GM12873 (cell line): ENCODE data around the gene RHEX.
"Not testable (repeated sequence)": the region's sequence is repeated elsewhere in the genome, so short reads cannot be mapped to it uniquely, and the experiment has no call there.

Experiments used
- TF ChIP-seq, protein P1 (sequence below): IDR thresholded peaks from 2 replicates; pipeline ENCODE4 v1.5.1; 2012; ENCODE audit warnings: low read depth, mild to moderate bottlenecking, moderate library complexity, low read length, control low read depth; ENCODE audit not compliant: insufficient read depth; ENCODE audit errors: missing control alignments

RHEX gene, protein sequence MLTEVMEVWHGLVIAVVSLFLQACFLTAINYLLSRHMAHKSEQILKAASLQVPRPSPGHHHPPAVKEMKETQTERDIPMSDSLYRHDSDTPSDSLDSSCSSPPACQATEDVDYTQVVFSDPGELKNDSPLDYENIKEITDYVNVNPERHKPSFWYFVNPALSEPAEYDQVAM

DNA sequence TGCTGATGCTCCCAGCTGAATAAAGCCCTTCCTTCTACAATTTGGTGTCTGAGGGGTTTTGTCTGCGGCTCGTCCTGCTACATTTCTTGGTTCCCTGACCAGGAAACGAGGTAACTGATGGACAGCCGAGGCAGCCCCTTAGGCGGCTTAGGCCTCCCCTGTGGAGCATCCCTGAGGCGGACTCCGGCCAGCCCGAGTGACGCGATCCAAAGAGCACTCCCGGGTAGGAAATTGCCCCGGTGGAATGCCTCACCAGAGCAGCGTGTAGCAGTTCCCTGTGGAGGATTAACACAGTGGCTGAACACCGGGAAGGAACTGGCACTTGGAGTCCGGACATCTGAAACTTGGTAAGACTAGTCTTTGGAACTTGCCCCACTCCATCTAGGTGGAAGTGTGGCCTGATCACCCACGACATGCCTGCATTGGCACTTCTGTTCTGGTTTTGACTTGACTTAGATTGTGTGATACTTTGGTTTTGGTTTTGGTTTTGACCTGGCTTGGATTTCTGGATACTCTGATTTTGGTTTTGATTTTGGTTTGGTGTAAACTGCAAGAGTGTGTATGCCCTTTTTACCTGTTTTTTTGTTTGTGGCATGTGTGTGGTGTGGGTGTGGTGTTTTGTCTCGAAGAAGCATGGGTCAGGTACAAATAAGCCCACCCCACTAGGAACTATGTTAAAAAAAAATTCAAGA lies at the start of gene RHEX:
TSS of gene RHEX (plus strand) at position 255 of the 692 bp plus-strand sequence. CDS start 44,656 bp downstream, outside the sequence.
- TF ChIP-seq, protein P1, sequence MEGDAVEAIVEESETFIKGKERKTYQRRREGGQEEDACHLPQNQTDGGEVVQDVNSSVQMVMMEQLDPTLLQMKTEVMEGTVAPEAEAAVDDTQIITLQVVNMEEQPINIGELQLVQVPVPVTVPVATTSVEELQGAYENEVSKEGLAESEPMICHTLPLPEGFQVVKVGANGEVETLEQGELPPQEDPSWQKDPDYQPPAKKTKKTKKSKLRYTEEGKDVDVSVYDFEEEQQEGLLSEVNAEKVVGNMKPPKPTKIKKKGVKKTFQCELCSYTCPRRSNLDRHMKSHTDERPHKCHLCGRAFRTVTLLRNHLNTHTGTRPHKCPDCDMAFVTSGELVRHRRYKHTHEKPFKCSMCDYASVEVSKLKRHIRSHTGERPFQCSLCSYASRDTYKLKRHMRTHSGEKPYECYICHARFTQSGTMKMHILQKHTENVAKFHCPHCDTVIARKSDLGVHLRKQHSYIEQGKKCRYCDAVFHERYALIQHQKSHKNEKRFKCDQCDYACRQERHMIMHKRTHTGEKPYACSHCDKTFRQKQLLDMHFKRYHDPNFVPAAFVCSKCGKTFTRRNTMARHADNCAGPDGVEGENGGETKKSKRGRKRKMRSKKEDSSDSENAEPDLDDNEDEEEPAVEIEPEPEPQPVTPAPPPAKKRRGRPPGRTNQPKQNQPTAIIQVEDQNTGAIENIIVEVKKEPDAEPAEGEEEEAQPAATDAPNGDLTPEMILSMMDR, result not testable (repeated sequence)

DNA sequence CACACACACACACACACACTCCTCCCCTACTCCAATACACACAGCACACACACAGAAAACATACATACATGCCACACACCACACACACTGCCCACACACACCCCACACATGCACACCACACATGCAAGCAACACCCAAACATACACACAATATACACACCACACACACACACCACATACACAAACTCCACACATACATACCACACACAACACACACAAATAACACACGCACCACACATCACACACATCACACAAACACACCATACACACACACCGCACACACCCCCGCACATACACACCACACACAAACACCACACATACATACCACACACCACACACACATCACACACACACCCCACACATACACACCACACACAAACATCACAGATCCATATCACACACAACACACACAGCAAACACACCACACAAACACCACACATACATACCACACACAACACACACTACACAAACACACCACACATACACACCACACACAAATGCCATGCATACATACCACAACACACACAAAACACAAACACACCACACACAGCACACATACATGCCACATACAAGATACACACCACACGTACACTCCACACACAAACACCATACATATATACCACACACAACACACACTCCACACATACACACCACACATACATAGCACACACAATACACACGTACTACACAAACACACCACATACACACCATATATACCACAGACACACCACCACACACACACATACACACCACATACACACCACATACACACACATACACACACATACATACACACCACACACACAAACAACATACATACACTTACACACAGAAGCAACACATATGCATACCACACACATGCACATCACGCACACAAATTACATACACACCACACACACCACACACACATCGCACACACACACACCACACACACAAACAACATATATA lies 48.8 kb upstream of the RHEX start:
- TF ChIP-seq, protein P1, result no peak

DNA sequence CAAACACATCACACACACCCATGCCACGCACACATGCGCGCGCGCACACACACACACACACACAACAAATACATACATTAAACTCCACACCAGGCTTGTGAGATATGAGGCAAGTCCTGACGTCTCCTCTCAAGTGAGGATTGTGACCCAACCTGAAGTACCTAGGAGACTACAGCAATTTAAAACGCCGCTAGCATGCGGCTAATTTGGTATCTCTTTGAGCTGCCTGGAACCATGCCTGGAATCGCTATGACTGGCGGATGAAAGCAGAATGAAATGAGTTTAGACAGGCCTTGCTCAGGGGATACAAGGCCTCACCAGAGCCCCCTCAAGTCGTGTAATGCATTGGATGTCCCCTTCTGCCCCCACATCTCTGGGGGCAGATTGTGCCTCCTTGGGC lies 48.1 kb upstream of the RHEX start:
- TF ChIP-seq, protein P1, result no peak

DNA sequence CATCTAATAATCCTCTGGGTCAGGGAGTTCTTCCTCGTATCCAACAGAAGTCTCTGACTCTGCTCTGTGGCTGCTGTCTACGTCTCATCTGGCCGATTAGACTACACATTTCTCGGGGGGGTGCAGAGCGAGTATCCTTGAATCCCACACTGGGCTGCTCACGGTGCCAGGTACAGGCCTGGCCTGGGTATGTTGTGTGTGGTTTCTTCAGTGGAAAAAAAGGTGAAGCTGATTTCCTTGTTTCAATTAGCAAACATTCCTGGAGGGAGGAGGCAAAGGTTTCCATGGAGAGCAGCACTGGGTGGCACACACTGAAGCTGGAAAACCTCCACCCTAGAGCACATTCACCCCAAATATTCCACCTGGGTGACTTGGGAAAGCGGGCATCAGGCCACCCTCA lies 47.7 kb upstream of the RHEX start:
- TF ChIP-seq, protein P1, result no peak

DNA sequence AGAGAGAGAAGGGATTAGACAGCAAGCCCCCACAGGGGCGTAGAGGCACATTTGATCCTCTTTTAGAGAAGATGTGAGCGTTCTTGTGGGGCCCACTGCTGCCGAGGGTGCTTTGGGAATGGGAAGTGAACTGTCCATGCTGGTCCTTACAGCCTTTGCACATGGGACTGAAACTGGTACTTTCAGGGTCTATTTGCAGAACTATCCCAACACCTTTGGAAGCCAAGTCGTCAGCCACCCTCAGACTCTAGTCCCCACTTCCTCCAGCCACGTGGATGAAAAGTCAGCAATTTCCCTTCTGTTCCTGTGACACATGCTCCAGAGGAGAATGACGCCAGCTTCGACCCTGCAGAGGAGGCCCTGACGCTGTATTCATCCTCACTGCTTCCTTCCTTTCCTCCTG lies 47.2 kb upstream of the RHEX start:
- TF ChIP-seq, protein P1, result no peak

DNA sequence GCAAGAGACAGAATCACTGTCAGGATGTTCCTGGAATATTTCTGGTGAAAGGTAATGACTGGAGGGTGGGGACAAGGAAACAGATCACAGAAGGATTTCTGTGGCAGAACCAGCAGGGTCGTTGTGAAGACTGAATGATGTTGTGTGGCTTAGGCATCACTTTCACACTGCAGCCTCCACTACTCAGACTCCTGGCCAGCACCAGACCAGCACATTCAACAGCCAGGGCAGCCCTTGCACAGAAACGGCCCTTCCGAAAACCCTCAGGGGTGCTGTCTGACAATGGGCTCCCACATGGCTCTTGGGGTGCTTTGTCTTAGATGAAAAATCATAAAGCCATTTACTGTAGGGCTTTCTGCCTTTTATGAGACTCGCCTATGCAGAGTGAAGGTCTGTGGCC lies 46.0 kb upstream of the RHEX start:
- TF ChIP-seq, protein P1, result no peak

DNA sequence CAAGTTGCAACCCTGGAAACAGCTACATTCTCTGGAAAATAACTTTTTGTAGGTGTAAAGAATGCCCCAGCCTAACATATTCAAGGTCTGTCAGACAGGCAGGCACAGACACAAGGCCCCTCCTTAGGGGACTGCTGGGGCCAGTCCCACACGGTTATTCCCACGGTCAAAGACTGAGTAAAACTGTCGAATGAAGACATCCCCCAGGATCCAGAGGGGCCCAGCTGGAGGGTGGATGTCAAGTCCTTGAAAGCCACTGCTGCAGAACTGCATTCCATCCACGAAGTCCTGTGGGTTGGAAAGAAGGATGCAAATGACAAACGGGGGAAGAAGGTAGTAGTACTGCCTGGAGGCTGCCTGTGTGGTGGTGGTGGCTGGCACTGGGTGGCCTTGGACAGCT lies 42.9 kb upstream of the RHEX start:
- TF ChIP-seq, protein P1, result no peak
